GM21367 (cell line): ENCODE results near the gene CADPS.

Experiments
- ATAC-seq: cut with Tn5 transposase; IDR thresholded peaks from one replicate; pipeline ENCODE4 v1.9.1; 2021; ENCODE audit not compliant: unreplicated experiment

The CADPS gene

DNA sequence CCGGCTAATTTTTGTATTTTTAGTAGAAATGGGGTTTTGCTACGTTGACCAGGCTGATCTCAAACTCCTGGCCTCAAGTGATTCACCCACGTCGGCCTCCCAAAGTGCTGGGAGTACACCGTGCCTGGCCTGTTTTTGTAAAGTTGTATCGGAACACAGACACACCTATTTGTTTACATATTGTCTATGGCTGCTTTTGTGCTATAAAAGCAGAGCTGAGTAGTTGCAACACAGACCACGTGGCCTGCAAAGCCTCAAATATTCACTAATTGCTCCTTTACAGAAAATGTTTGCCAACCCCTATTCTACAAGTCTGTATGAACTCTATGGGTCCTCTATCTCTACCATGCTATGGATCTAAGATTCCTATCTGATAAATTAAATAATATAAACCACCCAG lies 175.5 kb downstream of the CADPS start:
- no peak for ATAC-seq

DNA sequence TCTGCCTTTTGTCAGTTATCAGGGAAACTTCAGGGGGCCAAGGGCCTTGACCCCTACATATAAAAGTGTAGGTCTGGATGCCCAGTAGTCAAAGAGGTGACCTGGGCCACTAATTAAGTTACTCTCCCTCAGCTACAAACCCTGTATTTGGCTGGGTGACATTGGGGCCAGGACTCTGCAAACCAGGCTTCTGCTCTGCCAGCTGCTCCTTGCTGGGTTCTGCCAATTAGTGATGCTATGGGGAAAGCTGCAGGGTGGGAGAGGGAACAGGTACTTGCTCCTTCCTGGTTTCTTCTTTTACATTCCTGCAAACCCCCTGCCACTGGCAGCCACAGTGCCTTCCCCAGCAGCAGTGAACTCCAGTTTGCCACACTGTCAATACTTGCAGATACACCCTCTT lies 179.2 kb downstream of the CADPS start:
- no peak for ATAC-seq

DNA sequence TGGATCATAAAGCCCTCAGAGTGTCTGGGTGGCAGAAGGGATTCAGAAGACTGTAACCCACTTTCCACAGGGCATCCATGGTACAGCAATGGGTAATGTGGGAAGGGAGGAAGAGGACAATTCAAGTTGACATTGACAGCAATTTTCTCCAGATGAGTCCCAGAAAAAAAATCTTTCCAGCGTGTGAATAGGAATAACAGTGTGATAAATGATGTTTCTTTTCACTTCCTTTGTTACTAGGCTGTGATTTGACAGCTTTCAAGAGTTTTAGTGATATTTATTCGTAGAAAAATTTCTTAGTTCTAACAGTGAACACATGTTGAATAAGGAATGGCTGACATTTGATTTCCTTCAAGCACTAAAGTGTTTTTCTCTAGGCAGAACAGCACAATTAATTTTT lies 186.4 kb downstream of the CADPS start:
- ATAC-seq: no peak

DNA sequence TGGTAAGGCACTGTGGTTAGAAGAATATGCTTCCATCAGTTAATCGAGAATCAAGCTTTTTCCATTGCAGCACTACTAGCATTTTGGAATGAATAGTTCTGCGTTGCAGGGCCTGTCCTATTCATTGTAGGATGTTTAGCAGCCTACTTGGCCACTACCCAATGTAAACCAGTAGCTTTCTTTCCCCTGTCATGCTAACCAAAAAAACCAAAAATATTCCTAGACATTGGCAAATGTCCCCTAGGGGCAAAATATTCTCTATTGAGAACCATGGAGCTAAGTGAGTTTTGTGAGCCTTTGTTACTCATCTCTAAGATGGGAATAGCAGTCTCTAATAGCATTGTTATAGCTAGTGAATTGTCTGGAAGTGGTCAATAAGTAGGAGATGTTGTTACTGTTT lies 187.2 kb downstream of the CADPS start:
- no peak for ATAC-seq

DNA sequence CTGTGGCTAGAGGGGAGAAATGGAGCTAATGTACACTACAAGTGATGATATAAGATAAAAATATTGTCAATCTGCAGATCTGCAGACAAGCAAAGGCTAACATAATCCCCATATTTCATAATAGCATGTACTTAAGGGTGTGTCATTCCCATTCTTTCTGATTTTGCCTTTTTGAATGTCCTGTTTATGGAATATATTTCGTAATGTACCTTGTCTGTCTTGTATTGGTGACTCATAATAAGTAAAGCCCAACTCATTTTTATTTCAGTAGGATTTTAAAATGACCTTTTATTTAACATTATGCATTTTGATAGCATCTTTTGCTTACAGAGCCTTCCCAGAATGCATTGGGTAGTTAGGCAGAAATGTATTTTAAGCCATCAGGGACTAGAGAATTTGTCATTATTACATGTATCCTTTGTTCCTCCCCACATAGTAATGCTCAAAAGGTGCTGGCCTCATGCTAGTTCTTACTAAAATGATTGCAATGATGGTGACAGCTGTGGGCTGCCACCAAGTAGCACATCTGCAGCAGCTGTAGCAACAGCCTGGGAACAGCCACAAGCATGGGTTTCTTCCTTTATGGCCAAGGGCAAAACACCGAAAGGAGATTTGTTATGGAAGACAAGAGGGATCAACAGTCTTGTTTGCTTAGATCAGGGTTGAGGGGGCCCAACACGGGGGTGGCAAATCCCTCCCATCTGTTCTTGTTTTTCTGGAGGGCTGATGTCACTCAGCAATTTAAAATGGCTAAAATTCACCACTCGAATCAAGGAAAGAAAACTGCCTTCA lies 188.5 kb downstream of the CADPS start:
- no peak for ATAC-seq

DNA sequence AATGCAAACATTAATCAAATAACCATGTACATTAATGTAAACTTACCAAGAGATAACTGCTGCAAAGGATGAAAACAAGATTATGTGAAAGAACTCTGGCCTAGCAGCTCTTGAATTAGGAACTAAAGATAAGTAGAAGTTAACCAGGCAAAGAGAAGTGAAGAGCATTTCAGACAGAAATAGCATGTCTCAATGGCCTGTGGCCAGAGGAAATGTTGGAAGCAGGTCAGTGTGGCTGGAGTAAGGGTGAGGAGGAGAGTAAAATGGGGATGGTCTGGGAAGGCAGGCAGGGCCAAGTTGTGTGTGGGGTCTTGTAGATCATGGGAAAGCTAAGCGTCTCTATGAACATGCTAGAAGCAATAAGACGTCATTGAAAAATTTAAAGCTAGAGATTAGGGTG lies 192.4 kb downstream of the CADPS start:
- ATAC-seq: no peak

DNA sequence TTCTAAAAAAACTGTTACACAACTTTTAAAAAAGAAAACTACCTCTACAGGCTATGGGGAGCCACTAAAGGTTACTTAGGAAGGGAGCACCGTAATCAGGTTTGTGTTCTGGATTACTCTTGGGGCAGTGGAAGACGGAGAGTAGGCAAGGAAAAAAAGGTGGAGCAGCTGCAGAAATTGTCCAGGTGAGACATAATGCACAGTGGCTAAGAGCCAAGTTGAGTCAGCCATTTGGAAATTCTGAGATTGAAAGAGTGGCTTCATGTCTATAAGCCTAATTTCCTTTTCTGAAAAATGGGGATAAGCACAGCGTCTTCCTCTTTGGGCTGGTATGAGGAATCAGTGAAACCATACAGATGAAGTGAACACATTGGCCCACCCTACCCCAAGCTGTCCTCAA lies 195.2 kb downstream of the CADPS start:
- ATAC-seq: no peak

DNA sequence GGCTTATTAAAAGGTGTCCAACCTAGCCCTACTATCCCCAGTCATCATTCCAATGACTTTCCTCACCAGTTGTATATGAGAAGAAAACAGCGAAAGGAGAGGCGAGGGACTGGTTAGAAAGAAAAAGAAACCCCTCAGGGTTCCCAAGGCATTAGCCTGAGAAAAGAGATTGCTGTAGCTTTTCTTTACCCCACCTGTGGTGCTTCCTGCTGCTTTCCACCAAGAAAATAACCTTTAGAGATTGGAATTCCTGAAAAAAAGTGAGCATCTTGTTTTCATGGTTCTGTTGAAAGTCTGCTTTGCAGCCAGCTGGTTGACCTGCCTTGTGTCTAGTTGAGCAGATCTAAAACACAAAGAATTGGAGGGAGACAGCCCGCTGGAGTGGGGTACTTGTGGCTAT lies 196.4 kb downstream of the CADPS start:
- ATAC-seq: no peak

DNA sequence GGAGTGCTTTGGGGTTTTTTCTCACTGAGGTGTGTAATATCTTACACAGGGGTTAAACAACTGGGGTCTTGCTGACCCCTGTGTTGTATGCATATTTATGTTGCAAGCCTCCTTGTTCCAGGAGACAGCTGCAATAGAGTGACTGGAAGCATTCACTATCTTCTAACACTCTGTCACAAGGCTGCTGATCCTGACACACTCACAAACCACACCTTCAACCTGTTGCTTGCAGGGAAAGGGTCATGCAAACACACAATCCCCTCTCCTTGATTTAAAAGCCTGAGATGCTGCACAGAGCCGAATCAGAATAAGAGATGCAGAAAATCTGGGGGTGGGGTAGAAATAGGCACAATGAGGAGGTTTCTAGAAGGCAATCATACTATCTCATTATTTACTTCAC lies 197.3 kb downstream of the CADPS start:
- ATAC-seq: no peak

DNA sequence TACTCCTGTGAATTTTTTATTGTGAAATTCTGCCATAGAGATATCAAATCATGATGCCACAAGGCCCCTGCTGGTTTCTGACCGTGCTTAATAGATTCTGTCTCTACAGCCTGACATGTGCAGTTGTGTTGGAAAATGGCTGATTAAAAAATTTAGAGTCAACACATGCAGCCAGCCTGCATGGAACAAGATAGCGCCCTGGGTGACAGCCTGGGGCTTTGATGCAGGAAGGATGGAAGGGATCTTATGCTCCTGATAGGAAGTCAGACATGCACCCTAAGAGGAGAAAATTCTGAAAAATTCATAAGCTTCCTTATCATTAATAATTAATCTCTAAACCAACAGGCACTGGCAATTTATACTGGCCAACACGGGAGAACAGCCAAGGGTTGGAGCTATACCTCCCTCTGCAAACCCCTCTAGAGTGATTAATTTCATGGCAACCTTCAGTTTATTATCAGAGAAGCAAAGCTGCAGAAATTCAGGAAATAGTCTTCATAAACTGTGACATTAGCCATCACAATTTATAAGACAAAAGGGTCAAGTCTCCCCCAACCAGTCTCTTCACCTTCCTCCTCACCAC lies 198.4 kb downstream of the CADPS start:
- ATAC-seq: no peak

DNA sequence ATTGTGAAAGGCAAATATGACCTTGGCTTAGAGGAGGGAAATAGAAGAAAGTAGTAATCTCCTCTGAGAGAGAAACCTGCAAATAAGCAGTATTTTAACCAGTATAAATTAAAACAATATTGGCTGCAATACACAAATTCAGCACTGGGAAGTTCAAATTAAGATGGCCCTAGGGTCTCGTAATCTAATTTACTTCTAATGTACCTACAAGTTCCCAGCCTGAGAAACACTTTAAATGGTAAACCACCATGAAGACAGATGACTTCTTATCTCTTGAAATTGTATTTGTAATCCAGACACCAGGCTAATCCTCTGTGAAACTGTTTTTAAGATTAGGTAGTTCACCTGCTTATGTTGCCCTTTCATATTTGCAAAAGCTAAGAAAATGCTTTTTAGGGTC lies 199.7 kb downstream of the CADPS start:
- ATAC-seq: no peak

DNA sequence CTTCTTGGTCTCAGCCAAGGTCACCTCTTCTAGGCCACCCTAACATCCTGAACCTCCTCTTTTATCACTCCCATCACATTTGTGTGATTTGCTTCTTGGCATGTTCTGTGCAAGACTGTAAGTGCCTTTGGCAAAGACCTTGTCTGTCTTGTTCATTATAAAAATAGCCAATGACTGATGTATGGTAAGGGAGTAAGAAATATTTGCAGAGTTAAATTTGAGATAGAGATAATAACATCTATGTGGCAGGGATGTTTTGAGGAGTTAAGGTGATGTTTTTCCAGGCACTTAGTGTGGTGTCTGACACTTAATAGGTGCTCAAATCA lies 202.3 kb downstream of the CADPS start:
- no peak for ATAC-seq

DNA sequence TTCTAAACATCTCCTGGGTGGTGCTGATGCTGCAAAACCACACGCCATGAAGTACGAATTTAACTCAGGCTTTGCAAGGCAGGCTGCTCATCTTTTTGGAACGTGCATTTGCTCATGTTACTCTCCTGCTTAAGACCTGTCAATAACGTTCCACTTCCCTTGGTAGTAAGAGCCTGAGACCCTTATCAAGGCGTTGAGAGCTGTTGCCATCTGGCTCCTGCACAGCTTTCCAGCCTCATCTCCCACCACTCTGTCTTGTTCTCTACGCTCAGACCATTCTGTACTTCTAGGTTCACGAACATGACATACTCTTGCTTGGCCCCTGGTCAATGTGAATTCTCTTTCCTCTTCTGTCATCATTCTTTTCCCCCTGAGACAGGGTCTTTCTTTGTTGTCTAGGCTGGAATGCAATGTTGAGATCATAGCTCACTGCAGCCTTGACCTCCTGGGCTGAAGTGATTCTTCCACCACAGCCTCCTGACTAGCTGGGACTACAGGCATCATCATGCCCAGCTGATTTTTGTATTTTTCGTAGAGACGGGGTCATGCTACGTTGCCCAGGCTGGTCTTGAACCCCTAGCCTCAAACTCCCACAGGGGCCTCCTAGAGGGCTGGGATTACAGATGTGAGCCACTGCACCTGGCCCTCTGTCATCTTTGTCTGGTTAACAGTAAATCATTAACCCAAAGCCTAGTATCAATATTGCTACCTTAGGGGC lies 202.8 kb downstream of the CADPS start:
- ATAC-seq: peak; percentile 49

DNA sequence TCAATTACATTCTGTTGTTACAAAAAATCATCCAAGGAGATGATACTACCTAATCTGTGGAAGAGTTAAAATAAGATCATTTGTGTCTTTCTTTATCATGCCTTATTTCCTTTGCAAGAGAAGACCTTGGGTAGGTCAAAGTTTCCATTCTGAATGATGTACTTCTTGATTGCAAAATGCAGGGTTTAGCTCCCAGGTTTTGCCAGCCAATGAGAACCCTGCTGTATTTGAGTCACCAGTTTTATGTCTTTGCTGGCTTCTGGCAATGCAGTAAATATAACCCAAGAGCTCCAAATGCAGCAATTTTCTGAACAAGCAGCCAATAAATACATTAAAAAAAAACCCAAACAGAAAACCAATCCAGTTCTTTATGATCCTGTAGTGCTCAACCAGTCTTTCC lies 204.9 kb downstream of the CADPS start:
- no peak for ATAC-seq

DNA sequence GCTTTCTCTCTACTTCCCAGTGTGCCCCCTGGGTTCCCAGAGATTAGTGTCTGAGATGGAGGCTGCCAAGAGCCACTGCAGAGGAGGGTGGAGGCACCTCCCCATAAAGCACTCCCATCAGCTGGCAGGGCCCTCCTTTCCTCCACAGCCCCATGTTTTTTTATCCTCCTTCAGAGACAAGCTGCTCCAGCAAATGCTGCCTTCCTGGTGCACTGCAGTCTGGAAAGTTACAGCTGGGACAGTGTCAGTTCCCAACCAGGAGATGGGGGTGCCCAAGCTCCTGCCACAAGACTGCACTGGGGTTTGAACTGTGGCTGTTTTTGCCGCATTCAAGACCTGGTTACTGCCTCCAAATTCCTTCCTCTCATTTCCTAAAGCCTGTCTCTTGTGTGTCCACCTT lies 206.1 kb downstream of the CADPS start:
- no peak for ATAC-seq

DNA sequence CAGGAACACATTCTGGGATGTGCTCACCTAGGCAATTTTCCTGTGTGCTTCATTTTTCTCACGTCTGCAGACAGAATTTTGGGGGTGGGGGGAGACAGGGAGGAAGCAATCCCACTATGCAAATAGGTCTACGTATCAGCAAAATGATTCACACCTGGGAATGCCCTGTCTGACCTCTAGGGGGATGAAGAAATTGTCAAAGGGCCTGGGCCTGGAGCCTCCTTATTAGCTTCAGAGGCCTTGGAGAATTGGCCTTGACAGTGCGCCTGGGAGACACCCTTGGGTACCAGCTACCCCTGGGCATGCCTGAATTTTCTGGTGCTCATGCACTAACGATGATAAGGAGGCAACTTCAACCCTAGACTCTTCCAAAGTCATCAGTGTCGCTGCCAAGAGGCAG lies 207.5 kb downstream of the CADPS start:
- no peak for ATAC-seq

DNA sequence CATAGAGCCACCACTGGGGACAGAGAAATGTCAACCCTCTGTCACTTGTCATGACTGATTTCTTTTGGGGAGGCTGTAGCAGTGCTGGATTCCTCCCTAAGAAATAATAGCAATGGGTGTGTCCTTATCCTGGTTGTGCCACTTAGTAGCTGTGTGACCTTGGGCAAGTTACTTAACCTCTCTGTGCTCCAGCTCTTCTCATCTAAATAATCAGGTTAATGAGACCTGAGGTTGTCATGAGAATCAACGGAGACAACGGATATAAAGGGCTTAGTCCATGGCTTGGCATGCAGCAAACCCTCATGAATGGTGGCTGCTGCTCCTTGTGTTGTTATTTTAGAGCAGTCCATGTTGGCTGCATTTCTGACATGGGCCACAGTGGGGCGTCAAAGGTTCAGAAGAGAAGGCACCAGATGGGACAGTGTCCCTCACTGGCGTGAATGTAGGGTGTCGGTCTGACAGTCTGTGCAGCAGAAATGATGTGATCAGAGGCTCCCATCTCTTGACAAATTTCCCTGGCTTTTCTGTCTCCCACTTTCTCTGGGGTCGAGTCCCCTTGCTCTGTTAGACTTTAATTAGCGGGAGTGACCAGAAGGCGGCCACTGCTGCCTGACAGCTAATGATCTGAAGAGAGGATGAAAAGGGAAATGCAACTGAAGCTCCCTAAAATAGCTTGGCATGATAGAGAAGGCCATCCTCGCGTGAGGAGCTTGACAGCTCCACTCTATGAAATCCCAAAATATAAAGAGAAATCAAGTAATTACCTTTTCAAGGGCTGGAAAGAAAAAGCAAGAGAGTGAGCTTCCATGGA lies 209.4 kb downstream of the CADPS start:
- ATAC-seq: peak; percentile 91

DNA sequence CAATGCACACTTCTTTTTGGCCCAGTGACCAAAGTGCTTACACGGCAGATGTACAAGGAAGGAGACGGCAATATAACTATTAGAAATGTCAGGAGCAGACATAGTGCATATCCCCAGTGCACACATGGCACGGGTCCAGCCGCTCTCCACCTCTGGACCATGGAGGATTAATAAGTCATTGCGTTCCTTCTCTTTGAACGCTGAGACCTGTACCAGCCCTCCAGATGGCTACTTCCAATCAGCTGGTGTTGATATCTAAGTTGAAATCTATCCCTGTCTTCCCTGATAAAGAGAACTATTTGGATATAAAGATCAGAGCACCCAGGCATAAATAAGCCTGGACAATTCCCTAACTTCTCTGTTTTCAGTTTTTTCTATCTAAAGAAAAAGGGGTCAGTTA lies 212.5 kb downstream of the CADPS start:
- ATAC-seq: no peak

DNA sequence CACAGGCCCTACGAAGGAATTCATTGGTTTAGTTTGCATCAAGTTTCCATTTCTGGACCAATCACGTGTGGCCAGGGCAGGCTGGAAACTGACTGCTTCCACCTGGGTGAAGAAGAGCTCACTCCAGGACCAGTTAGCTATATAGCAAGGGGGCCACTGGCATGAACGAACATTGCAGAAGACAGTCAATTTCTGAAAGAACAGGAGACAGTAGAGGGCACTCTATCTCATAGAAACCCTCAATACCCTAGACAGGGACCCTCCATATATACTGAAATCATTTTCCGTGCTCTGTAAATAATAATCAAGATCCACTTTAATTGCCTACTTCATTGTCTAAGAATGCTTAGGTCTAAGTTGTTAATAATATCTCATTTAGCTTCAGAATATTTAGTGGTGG lies 215.6 kb downstream of the CADPS start:
- ATAC-seq: no peak

DNA sequence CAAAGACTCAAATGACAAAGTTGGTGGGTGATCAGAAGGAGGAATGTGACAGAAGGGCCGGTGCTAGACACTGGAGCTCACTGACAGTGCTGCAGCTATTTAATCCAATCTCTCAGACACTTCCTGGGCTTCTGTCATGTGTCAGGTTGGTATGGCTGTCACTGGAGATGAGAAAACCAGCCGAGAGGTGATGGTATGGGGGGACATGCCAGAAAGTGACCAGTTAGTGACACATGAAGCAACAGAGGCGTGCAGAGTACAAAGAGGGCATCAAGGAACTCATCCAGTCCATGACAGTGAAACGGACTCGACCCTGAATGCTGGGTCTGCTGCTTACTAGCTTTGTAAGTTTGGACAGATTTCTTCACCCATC lies 219.5 kb downstream of the CADPS start:
- no peak for ATAC-seq

DNA sequence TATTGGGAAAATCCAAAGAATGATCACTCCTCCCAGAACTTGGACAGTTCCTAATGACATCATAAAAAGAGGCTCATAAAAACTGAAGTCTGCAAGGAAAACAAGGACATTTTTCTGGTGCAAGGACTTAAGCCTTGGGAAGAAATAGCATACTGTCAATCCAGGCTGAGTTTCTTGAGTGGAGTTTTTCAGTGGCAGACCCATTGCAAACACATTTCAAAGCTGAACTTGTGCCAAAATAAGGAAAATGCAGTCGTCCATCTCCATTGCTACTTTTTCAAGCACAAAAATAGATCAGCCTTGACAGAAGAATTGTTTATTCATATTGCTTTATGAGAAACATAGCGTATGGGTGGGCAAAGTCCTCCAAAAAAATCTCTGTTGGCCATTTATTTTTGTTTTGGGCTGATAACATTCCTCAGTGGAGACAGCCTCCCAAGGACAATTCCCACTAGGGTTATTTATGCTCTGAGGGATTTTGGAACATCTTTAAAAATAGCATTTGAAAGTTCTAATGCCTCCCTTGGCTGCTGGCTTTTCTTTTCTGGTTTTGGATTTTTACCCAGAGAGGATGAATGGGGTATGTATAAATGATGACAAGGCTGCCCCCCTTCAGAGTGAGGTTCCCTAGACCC lies 220.0 kb downstream of the CADPS start:
- ATAC-seq: no peak
